ENCODE results near the gene OSTF1.

DNA sequence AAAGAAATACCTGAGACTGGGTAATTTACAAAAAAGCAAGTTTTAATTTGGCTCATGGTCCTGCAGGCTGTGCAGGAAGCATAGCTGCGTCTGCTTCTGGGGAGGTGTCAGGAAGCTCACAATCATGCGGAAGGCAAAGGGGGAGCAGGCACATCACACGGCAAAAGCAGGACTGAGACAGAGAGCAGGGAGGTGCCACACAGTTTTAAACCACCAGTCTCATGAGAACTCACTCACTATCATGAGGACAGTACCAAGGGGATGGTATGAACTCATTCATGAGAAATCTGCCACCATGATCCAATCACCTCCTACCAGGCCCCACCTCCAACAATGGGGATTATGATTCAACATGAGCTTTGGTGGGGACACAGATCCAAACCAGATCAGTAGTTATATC lies 96.2 kb downstream of the OSTF1 start:
- TF ChIP-seq, protein P1, sequence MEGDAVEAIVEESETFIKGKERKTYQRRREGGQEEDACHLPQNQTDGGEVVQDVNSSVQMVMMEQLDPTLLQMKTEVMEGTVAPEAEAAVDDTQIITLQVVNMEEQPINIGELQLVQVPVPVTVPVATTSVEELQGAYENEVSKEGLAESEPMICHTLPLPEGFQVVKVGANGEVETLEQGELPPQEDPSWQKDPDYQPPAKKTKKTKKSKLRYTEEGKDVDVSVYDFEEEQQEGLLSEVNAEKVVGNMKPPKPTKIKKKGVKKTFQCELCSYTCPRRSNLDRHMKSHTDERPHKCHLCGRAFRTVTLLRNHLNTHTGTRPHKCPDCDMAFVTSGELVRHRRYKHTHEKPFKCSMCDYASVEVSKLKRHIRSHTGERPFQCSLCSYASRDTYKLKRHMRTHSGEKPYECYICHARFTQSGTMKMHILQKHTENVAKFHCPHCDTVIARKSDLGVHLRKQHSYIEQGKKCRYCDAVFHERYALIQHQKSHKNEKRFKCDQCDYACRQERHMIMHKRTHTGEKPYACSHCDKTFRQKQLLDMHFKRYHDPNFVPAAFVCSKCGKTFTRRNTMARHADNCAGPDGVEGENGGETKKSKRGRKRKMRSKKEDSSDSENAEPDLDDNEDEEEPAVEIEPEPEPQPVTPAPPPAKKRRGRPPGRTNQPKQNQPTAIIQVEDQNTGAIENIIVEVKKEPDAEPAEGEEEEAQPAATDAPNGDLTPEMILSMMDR (IDR thresholded peaks at IDR 0.05; ENCODE audit: low read depth, low read length) = no peak
- TF ChIP-seq POLR2A (IDR thresholded peaks at IDR 0.05; ENCODE audit: extremely low read depth, insufficient read length) = no peak
- TF ChIP-seq, protein P2, sequence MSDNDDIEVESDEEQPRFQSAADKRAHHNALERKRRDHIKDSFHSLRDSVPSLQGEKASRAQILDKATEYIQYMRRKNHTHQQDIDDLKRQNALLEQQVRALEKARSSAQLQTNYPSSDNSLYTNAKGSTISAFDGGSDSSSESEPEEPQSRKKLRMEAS (IDR thresholded peaks at IDR 0.05; ENCODE audit: low read depth, low read length) = no peak
- no peak for TF ChIP-seq MYC (IDR thresholded peaks at IDR 0.05; ENCODE audit: low read depth, low read length)

Measured in NB4 (cell line).